VCaP (cell line): ENCODE results near the gene MARCHF9.

Experiments
- H3K27ac ChIP-seq: fragments of 450-650 bp; 2 replicates; pipeline ENCODE4 v1.5.1; 2017
- TF ChIP-seq, protein P1 (sequence below): fragments of 450-650 bp; conservative IDR thresholded peaks from 2 replicates; pipeline ENCODE4 v1.5.1; 2017; ENCODE audit warnings: mild to moderate bottlenecking, moderate library complexity

Gene MARCHF9

DNA sequence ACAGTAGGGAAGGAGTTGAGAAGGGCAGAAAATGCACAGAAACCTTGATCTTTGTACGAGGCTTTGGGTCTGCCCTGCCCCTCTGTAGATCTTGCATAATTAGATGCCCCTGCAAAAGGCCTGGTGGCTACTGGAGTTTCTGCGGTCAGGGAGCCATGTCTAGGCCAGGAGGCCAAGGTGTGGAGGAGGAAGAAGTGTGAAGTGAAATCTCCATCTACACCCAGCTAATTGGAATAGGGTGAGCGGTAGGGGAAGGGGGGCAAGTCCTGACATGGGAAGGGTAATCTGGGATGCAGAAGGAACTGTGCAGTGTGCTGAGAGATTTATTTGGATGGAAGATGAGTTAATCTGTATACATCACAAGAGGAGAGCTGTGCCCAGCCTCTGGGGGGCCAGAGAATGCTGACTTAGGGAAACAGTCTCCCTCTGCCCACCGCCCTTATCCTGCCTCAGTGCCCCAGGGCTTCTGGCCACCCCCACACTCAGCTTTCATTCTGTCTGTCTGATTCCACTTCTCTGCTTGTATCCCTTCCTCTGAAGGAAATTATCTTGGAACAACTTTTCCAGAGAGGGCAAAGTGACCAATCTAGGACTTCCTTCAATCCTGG lies 6.6 kb downstream of the MARCHF9 start:
- H3K27ac ChIP-seq, result no peak overlapping the region

DNA sequence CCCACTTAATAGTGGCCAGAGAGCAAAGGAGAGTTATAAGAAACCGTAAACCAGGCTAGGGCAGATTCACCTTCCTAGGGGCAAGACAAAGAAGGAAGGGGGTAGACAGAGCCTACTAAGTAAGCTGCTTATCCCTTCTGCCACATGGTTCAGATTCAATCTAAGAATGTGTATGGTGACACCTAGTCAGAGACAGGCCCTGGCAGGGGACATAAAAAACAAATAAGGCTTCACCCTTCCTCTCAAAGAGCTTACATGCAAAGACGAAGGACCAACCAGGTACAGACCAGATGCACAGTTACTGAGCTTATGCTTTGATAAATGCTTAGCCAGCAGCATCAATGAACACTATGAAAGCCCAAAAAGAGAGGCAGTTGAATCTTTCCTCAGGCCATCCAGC lies 7.6 kb downstream of the MARCHF9 start:
- TF ChIP-seq, protein P1, sequence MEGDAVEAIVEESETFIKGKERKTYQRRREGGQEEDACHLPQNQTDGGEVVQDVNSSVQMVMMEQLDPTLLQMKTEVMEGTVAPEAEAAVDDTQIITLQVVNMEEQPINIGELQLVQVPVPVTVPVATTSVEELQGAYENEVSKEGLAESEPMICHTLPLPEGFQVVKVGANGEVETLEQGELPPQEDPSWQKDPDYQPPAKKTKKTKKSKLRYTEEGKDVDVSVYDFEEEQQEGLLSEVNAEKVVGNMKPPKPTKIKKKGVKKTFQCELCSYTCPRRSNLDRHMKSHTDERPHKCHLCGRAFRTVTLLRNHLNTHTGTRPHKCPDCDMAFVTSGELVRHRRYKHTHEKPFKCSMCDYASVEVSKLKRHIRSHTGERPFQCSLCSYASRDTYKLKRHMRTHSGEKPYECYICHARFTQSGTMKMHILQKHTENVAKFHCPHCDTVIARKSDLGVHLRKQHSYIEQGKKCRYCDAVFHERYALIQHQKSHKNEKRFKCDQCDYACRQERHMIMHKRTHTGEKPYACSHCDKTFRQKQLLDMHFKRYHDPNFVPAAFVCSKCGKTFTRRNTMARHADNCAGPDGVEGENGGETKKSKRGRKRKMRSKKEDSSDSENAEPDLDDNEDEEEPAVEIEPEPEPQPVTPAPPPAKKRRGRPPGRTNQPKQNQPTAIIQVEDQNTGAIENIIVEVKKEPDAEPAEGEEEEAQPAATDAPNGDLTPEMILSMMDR, result no peak
- no peak overlapping the region for H3K27ac ChIP-seq

More for the DNA sequence above, 6.6 kb downstream of the MARCHF9 start:
- TF ChIP-seq, protein P1, result no peak

DNA sequence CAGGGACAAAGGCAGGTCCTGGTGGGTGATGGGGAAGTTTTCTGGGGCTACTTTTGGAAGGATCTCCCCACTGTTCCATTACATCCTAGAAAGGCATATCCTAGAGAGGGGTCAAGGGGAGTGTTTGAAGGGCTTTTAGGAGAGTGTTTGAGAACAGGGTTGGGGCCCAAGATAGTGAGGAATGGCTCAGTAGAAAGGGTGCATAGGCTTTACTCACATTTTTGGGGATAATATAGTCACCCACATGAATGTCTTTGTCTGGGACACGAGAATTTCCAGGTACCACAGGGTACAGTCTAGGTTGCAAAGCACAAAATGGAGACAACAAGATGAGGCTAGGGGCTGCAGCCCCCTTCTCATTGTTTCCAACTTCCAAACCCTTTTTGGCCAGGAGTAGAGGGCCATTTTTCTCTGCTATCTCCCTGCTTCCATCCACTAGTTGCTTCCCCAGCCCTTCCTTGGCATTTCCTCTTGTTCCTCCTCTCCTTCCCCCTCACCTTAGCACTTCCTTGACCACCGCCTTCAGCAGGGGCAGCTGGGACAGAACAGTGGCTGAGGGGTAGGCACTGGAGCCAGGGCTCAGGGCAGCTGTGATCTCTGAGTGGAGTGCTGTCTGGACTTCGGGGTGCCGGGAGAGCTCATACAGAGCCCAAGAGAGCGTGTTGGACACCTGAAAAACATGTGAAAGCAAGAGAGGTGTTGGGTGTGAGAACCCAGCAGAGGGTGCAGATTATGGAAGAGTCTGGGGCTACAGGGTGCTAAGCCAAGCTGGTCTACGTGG lies 9.2 kb downstream of the MARCHF9 start:
- peak overlapping the region; percentile 56; the same call in 1 of the 2 replicates for H3K27ac ChIP-seq
- TF ChIP-seq, protein P1, result no peak

DNA sequence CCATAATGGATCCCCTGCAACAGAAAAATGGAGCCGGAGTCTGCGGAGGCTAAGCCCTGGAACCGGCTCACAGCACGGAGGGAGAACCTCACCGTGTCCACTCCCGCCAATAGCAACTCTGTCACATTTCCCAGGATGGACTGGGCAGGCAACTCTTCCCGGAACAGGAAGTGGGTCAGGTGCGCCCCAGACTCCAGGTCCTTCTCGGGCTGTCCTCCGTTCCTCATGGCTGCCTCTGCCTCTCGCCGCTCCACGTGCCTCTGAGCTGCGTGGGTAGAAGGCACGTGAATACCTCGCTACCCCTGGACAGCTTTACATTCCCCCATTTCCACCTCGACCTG lies 9.7 kb downstream of the MARCHF9 start:
- TF ChIP-seq, protein P1, result no peak
- H3K27ac ChIP-seq, result peak overlapping the region; percentile 56; the same call in 1 of the 2 replicates

DNA sequence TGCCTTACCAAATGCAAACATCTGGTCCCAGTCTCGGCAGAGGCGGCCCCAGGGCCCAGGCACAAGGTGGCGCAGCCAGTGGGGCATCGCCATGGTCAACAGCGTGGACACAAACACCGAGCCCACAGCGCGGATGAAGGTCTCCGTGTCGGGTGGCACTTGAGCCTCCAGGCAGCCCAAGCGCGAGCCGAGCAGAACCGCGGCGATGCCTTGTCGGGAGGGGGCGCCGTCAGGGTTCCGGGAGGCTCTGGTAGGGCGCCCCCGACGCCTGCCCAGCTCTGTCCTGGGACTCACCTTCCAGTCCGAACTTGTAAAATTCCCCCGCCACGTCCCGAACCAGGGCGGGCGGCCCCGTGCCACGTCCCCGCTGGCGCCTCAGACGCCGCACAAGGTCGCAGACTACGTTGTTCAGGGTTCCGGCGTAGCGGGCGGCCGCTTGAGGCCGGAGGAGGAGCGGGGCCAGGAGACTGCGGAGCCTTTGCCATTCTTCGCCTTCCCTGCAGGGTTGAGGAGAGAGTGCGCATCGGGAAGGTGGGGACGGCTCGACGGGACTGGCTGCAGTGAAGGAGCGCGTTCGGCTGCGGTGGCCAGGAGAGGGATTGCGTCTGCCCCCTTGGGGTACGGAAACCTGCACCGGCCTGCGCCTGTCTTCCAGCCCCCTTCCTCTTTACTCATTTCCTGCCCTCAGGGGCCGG lies 10.2 kb downstream of the MARCHF9 start:
- peak overlapping the region; percentile 56; the same call in 1 of the 2 replicates for H3K27ac ChIP-seq
- TF ChIP-seq, protein P1, result peak; percentile 60

DNA sequence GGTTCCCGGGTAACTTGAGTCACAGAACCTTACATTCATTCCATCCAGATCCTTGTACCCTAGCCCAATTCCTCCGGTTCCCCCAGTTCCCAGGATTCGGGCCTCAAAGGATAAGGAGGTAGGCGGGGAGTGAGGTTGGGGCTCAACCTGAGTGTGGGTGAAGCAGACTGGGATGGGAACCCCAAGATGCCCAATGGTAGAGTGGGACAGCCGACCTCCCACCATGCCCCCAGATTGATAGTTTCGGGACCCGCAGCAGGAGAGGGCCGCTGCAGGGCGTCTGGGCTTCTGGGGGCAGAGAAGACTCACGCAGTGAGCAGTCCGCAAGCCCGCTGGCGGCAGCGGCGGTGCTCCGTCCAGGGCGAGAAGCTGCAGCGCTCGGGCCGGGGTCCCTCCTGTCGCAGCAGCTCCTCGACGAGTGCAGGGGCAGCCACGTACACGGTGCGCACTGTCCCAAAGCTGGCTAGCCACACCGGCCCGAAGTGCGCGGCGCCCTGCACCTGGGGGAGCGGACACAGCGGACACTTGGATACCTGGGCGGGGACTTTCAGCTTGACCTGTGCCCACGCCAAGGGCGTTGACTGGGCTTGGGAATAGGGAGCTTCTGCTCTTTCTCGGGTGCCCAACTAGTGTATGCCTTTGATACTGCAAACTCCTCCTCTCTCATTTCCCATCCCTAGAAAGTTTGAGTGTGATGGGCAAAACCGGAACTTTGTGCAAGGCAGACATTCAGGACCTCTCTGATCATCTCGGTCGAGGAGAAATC lies 11.0 kb downstream of the MARCHF9 start:
- TF ChIP-seq, protein P1, result no peak
- H3K27ac ChIP-seq, result peak overlapping the region; percentile 56
